Measurements from ENCODE around the gene TINCR.
"Not testable (repeated sequence)": the region's sequence is repeated elsewhere in the genome, so short reads cannot be mapped to it uniquely, and the experiment has no call there.

Gene TINCR

DNA sequence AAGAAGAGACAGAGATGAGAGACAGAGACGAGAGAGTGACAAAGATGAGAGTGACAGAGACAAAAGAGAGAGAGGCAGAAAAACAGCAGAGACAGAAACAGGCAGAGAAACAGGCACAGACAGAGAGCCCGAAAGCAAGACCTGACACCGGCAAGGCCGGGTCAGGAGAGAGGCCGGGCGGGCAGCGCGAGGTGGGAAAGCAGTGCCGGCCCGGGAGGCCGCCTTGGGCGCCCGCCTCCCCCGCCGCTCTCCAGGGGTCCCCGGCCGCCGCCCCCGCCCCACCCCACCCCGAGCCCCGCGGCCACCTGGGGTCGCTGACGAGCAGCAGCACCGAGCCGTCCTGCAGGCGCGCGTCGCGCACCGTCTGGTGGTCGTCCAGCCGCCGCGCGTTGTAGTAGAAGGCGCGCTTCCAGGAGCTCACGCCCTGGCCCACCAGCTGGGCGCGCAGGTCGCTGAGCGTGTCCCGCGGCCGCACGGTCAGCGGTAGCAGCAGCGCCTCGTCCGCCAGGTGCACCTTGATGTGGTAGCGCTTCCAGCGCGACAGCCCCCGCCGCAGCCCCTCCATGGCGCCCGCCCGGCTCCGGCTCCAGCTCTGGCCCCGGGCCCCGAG lies at the start of gene TINCR:
Gene TINCR (minus strand): TSS at position 594 of the 610 bp plus-strand sequence.
- DNase-seq (ENCODE audit: insufficient read length, low spot score), result no peak
- TF ChIP-seq, protein P1, sequence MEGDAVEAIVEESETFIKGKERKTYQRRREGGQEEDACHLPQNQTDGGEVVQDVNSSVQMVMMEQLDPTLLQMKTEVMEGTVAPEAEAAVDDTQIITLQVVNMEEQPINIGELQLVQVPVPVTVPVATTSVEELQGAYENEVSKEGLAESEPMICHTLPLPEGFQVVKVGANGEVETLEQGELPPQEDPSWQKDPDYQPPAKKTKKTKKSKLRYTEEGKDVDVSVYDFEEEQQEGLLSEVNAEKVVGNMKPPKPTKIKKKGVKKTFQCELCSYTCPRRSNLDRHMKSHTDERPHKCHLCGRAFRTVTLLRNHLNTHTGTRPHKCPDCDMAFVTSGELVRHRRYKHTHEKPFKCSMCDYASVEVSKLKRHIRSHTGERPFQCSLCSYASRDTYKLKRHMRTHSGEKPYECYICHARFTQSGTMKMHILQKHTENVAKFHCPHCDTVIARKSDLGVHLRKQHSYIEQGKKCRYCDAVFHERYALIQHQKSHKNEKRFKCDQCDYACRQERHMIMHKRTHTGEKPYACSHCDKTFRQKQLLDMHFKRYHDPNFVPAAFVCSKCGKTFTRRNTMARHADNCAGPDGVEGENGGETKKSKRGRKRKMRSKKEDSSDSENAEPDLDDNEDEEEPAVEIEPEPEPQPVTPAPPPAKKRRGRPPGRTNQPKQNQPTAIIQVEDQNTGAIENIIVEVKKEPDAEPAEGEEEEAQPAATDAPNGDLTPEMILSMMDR (IDR thresholded peaks at IDR 0.05; ENCODE audit: insufficient read depth, missing control alignments), result no peak
- FAIRE-seq, result no peak

DNA sequence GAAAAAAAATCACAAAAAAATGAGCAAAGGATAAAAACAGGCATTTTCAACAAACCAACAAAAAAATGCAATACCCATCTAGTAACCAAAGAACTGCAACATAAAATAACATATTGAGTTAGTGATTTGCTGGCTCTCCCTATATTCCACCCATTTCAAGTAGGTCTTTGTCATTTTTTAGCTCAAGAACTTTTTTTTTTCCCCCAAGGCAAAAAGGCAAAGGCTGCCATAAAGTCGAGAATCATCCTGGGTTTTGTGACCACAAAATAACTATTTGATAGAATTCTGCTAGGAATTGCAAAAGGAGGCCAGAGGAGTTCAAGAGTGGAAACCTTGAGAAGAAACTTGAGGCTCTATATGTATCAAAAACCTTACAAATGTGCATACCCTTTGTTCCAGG lies 49.3 kb upstream of the TINCR start:
- no peak for DNase-seq (ENCODE audit: insufficient read length, low spot score)
- TF ChIP-seq, protein P1 (IDR thresholded peaks at IDR 0.05; ENCODE audit: insufficient read depth, missing control alignments), result no peak
- no peak for FAIRE-seq

DNA sequence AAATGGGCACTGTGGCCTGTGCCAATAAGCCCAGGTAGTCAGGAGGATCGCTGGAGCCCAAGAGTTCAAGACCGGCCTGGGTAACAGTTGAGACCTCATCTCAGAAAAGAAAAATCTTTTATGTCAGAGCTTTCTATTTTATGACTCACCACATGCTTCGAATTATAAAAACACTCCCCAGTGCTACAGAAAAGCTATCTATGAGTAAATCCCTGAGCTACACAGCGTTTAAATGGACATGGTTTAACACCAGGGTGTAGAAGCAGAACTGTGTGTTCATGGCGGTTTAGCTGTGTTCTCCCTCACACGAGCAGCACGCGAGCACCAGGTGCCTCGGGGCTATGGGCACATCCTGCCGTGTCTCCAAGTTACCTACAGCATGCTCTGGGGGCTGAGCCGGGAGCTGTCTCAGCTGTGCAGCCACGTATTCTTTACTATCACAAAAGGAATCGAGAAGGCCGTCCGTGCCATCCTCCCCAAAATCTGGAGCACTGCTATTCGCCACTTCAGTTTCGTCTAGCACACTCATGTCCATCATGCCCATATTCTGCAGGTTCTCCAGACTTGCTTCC lies 48.1 kb upstream of the TINCR start:
- no peak for DNase-seq (ENCODE audit: insufficient read length, low spot score)
- no peak for FAIRE-seq

DNA sequence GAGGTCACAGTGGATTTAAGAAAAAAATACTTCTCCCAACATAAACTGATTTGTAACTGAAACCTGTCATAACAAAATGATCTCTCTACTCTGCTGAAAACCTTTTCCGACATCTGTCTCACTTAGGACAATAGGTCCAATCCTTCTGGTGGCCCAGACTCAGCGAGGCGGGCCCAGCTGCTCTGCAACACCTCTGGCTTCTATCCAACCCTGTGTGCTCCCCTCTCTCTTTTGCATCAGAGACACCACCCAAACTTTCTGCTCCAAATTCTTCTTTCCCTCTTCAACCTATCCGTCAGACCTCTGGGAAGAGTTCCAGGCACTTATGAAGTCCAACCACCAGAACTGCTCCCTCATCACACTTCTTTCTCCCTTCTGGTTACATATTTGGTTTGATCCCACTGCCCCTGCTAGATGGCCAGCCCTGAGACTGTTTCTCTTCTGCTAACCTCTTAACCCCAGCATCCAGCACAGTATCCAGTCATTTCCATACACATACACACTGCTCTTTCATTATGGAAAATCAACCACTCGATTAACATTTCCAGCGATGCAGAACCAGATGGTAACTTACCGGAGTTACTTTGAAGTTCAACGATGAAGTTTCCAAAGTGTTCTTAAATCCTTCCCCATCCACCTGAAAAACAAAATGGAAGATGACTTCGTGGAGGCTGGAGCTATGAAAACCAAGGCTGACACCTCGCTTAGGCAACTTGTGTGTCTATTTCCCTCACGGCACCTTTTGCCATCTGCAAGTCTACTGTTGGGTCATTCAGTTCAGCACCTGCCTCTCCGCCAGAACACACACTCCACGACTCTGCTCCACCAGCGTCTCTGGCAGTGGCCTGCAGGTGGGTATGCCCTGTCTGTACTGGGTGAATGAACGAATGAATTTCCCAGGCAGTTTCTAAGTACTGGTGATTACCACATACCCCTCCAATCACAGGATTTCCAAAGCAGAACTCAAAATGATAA lies 45.4 kb upstream of the TINCR start:
- DNase-seq (ENCODE audit: insufficient read length, low spot score) (no peak), FAIRE-seq (no peak)
- TF ChIP-seq, protein P1 (IDR thresholded peaks at IDR 0.05; ENCODE audit: insufficient read depth, missing control alignments), result no peak

More for the DNA sequence above, 48.1 kb upstream of the TINCR start:
- TF ChIP-seq, protein P1 (IDR thresholded peaks at IDR 0.05; ENCODE audit: insufficient read depth, missing control alignments), result no peak

DNA sequence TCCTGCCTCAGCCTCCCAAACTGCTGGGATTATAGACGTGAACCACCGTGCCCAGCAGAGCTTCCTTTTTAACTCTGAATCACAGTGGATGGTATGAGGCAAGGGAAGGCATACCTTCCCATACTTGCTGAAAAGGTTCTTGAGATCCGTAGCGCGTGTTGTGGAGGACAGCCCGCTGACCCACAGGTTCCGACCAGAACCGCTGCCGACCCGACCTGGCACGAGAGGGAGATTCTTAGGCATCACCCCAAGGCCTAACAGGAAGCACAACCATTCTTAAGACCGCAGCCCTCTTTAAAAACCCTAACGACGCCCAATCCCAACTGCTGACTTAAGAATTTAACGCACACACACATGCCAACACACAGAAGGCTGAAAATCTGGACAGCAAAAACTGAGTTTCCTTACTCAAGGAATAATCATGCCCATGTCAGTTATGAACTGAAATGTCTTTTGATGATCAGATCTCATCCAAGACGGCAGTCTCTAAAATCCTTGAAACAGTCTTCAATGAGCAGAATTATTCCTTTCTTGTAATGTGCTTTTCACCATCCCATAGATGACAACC lies 42.2 kb upstream of the TINCR start:
- DNase-seq (ENCODE audit: insufficient read length, low spot score), result no peak
- no peak for FAIRE-seq
- TF ChIP-seq, protein P1 (IDR thresholded peaks at IDR 0.05; ENCODE audit: insufficient read depth, missing control alignments), result no peak

DNA sequence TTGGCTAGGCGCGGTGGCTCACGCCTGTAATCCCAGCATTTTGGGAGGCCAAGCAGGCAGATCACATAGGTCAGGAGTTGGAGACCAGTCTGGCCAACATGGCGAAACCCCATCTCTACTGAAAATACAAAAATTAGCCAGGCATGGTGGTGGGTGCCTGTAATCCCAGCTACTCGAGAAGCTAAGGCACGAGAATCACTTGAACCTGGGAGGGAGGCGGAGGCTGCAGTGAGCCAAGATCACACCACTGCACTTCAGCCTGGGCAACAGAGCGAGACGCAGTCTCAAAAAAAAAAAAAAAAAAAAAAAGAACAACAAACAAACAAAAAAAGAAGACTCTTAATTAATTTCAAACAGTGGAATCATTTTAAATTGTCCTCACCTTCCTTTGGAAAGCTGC lies 41.0 kb upstream of the TINCR start:
- DNase-seq (ENCODE audit: insufficient read length, low spot score), result not testable (repeated sequence)

DNA sequence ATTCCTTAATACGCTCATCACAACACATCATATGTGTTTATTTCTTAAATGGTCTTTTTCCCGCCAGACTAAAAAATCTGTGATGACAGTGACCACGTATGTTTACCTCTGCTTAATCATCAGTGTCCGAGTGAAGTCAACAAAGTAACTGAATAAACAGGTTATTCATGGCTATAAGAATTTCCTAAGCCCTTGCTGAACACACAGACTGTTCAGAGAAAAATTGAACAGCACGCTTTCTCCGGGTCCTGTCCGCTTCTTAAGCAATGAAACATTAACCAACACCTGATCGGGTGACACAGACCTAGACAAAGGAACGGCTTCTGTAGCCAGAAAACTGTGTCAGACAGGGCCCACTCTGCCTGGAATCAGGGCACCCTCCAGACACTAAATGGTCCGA lies 40.5 kb upstream of the TINCR start:
- TF ChIP-seq, protein P1 (IDR thresholded peaks at IDR 0.05; ENCODE audit: insufficient read depth, missing control alignments), result no peak
- no peak for DNase-seq (ENCODE audit: insufficient read length, low spot score)
- no peak for FAIRE-seq

More for the DNA sequence above, 41.0 kb upstream of the TINCR start:
- not testable (repeated sequence) for FAIRE-seq

Measured in D721Med (cell line).